H1 (cell line): ENCODE measurements around the gene VPS50. TPM values are rescaled to one million over a fixed set of nuclear protein-coding genes. Genes with fewer than 3 reads are reported as not detected.

ENCODE experiments used
- CTCF ChIA-PET: fragments of 300-600 bp; sonication (Branson Sonifier 250); formaldehyde crosslinking; loops from one replicate; lab custom pipeline; 2021; ENCODE audit not compliant: partially characterized antibody; lab: Charles Lee
- POLR2A ChIA-PET: fragments of 300-600 bp; sonication (Branson Sonifier 250); formaldehyde crosslinking; loops from one replicate; lab custom pipeline; 2021; ENCODE audit warnings: inconsistent platforms; ENCODE audit not compliant: partially characterized antibody; lab: Charles Lee
- DNase-seq, 2 experiments: peaks; one replicate each; pipeline versions ENCODE4 v3.0.0 to v3.0.0-alpha.2; 2010 to 2022; ENCODE audit warnings: low spot score in 2 of 2, low read depth in 1 of 2, mixed read lengths in 1 of 2
- FAIRE-seq: peaks from 2 replicates; lab custom pipeline; 2011; peaks lifted over from hg19 to GRCh38; lab: Jason Lieb, UNC
- H2AFZ ChIP-seq: 2 replicates; pipeline ENCODE4 v1.8.1; 2012; ENCODE audit warnings: low read length, inconsistent platforms
- H2AK5ac ChIP-seq: 2 replicates; pipeline ENCODE4 v1.6.1; 2013; ENCODE audit warnings: low read depth, low read length
- H2BK120ac ChIP-seq: replicated peaks from 2 replicates; pipeline ENCODE3; 2013; ENCODE audit warnings: low read depth, low read length, inconsistent platforms
- H2BK12ac ChIP-seq: 2 replicates; pipeline ENCODE4 v1.6.1; 2013; ENCODE audit warnings: low read depth, low read length
- H2BK15ac ChIP-seq: 2 replicates; pipeline ENCODE4 v1.6.1; 2013; ENCODE audit warnings: low read length
- H2BK20ac ChIP-seq: 2 replicates; pipeline ENCODE4 v1.6.1; 2013; ENCODE audit warnings: low read length
- H2BK5ac ChIP-seq: 2 replicates; pipeline ENCODE4 v1.6.1; 2013; ENCODE audit warnings: low read depth, low read length
- H3K14ac ChIP-seq: 2 replicates; pipeline ENCODE4 v1.6.1; 2013; ENCODE audit warnings: inconsistent platforms; ENCODE audit not compliant: insufficient read length
- H3K18ac ChIP-seq: 2 replicates; pipeline ENCODE4 v1.6.1; 2013; ENCODE audit warnings: low read length; ENCODE audit errors: extremely low read depth
- H3K23ac ChIP-seq: 2 replicates; pipeline ENCODE4 v1.6.1; 2013; ENCODE audit warnings: inconsistent platforms; ENCODE audit not compliant: insufficient read length
- H3K23me2 ChIP-seq: 2 replicates; pipeline ENCODE4 v1.6.1; 2013; ENCODE audit warnings: low read depth, low read length
- H3K27ac ChIP-seq: 2 replicates; pipeline ENCODE4 v1.6.1; 2011; ENCODE audit warnings: low read depth, low read length, inconsistent platforms
- H3K27me3 ChIP-seq, 4 experiments: replicated peaks in 1 of 4; 1 replicate in 1 of 4; 2 replicates in 3 of 4; pipeline versions ENCODE4 v1.6.1 to v1.8.1; 2011 to 2013; ENCODE audit warnings: low read length in 3 of 4, mild to moderate bottlenecking in 3 of 4, inconsistent platforms in 2 of 4, mixed read lengths in 2 of 4, moderate library complexity in 1 of 4; ENCODE audit not compliant: control insufficient read depth in 3 of 4, insufficient read depth in 3 of 4; ENCODE audit errors: extremely low read depth in 1 of 4
- H3K36me3 ChIP-seq, 4 experiments: 2 replicates each; pipeline versions ENCODE4 v1.6.1 to v1.8.1; 2011 to 2013; ENCODE audit warnings: mild to moderate bottlenecking in 4 of 4, low read length in 3 of 4, moderate library complexity in 2 of 4, control low read depth in 1 of 4, inconsistent platforms in 1 of 4; ENCODE audit not compliant: insufficient read depth in 4 of 4, control insufficient read depth in 2 of 4
- H3K4ac ChIP-seq: replicated peaks from 2 replicates; pipeline ENCODE3; 2013; ENCODE audit warnings: low read length, low read depth, mixed read lengths, inconsistent platforms; ENCODE audit not compliant: insufficient read length
- H3K4me1 ChIP-seq, 4 experiments: replicated peaks in 1 of 4; 1 replicate in 1 of 4; 2 replicates in 3 of 4; pipeline versions ENCODE4 v1.6.1 to v1.8.1; 2011 to 2013; ENCODE audit warnings: low read length in 3 of 4, inconsistent platforms in 2 of 4, mixed read lengths in 1 of 4; ENCODE audit not compliant: insufficient read depth in 4 of 4, control insufficient read depth in 3 of 4
- H3K4me2 ChIP-seq, 2 experiments: 2 replicates each; pipeline versions ENCODE4 v1.6.1 to v1.8.1; 2011 to 2013; ENCODE audit warnings: low read depth in 2 of 2, low read length in 2 of 2, control low read depth in 1 of 2, inconsistent platforms in 1 of 2, mild to moderate bottlenecking in 1 of 2; ENCODE audit not compliant: insufficient read depth in 1 of 2
- H3K4me3 ChIP-seq, 4 experiments: fragments of 200-600, 300-600 bp in 1 of 4; sonication (generic), shearing (Covaris generic), sonication (Bioruptor Twin) in 1 of 4; 2 replicates each; pipeline versions ENCODE4 v1.5.1 to v1.8.1; 2011 to 2016; ENCODE audit warnings: low read length in 4 of 4, low read depth in 3 of 4, control low read depth in 2 of 4, inconsistent platforms in 2 of 4, mild to moderate bottlenecking in 2 of 4, mixed read lengths in 1 of 4, moderate library complexity in 1 of 4; ENCODE audit not compliant: insufficient read depth in 2 of 4; ENCODE audit errors: extremely low read depth in 1 of 4
- H3K56ac ChIP-seq: replicated peaks from 2 replicates; pipeline ENCODE3; 2013; ENCODE audit warnings: low read depth, mild to moderate bottlenecking, mixed read lengths, low read length, inconsistent platforms; ENCODE audit not compliant: insufficient read length
- H3K79me1 ChIP-seq: 2 replicates; pipeline ENCODE4 v1.6.1; 2013; ENCODE audit warnings: low read depth, low read length, control low read depth
- H3K79me2 ChIP-seq, 2 experiments: 2 replicates each; pipeline versions ENCODE4 v1.6.1 to v1.8.1; 2012 to 2013; ENCODE audit warnings: low read length in 2 of 2, mild to moderate bottlenecking in 2 of 2, inconsistent platforms in 1 of 2; ENCODE audit not compliant: insufficient read depth in 2 of 2, control insufficient read depth in 1 of 2
- H3K9ac ChIP-seq, 4 experiments: replicated peaks in 1 of 4; 1 replicate in 1 of 4; 2 replicates in 3 of 4; pipeline versions ENCODE4 v1.6.1 to v1.8.1; 2011 to 2013; ENCODE audit warnings: low read depth in 3 of 4, low read length in 3 of 4, control low read depth in 2 of 4, mild to moderate bottlenecking in 2 of 4, moderate library complexity in 2 of 4, inconsistent platforms in 1 of 4; ENCODE audit errors: extremely low read depth in 1 of 4
- H3K9me3 ChIP-seq, 2 experiments: 2 replicates each; pipeline versions ENCODE4 v1.6.1 to v1.8.1; 2012 to 2013; ENCODE audit warnings: mild to moderate bottlenecking in 2 of 2, moderate library complexity in 2 of 2, control low read depth in 1 of 2, inconsistent platforms in 1 of 2, low read depth in 1 of 2, low read length in 1 of 2, mixed read lengths in 1 of 2; ENCODE audit not compliant: insufficient read depth in 2 of 2
- H4K20me1 ChIP-seq, 2 experiments: replicated peaks in 1 of 2; 2 replicates each; pipeline versions ENCODE3 to v1.8.1; 2011 to 2013; ENCODE audit warnings: inconsistent platforms in 2 of 2, low read length in 2 of 2, mild to moderate bottlenecking in 1 of 2; ENCODE audit not compliant: insufficient read depth in 2 of 2, control insufficient read depth in 1 of 2
- H4K5ac ChIP-seq: 2 replicates; pipeline ENCODE4 v1.6.1; 2013; ENCODE audit warnings: low read length, low read depth, mixed read lengths, inconsistent platforms; ENCODE audit not compliant: insufficient read length
- H4K8ac ChIP-seq: 2 replicates; pipeline ENCODE4 v1.8.0; 2013; ENCODE audit warnings: mild to moderate bottlenecking, moderate library complexity, low read length, inconsistent platforms; ENCODE audit not compliant: insufficient read depth; ENCODE audit errors: extremely low read depth
- H4K91ac ChIP-seq: replicated peaks from 2 replicates; pipeline ENCODE3; 2013; ENCODE audit warnings: low read length, mixed read lengths, inconsistent platforms; ENCODE audit not compliant: insufficient read length
- ATF3 ChIP-seq: IDR thresholded peaks from 2 replicates; pipeline ENCODE4 v1.6.1; 2011; ENCODE audit warnings: low read depth, mild to moderate bottlenecking, low read length; ENCODE audit not compliant: insufficient read depth
- CREB1 ChIP-seq: IDR thresholded peaks from 2 replicates; pipeline ENCODE4 v1.6.1; 2012; ENCODE audit warnings: inconsistent platforms
- EGR1 ChIP-seq: IDR thresholded peaks from 2 replicates; pipeline ENCODE4 v1.6.1; 2011; ENCODE audit warnings: low read depth, low read length, borderline replicate concordance
- RAD21 ChIP-seq, 2 experiments: IDR thresholded peaks in 1 of 2; conservative IDR thresholded peaks in 1 of 2; 2 replicates each; pipeline ENCODE4 v1.6.1; 2011; ENCODE audit warnings: low read depth in 2 of 2, low read length in 2 of 2, improper control_type of control experiment in 1 of 2, inconsistent platforms in 1 of 2, mild to moderate bottlenecking in 1 of 2, moderate library complexity in 1 of 2
- SAP30 ChIP-seq: fragments of 300-600 bp; sonication (generic); IDR thresholded peaks from 2 replicates; pipeline ENCODE4 v1.7.1; 2012; ENCODE audit warnings: low read length, moderate library complexity, mild to moderate bottlenecking, inconsistent platforms; ENCODE audit not compliant: insufficient read depth, insufficient replicate concordance
- SP1 ChIP-seq: IDR thresholded peaks from 2 replicates; pipeline ENCODE4 v1.6.1; 2011; ENCODE audit warnings: low read depth, low read length
- SUZ12 ChIP-seq: fragments of 200-600 bp; sonication (generic); IDR thresholded peaks from 2 replicates; pipeline ENCODE4 v1.6.1; 2012; ENCODE audit warnings: mild to moderate bottlenecking, inconsistent platforms, low read length, moderate library complexity, mixed read lengths
- TAF1 ChIP-seq: IDR thresholded peaks from 2 replicates; pipeline ENCODE4 v1.6.1; 2011; ENCODE audit warnings: mild to moderate bottlenecking, low read depth, low read length
- WGBS, 2 experiments: shearing (Covaris generic) in 1 of 2; methylation state at CpG; one replicate each; pipeline versions ENCODE4 v1.1.6 to v1.1.7; 2013 to 2015; ENCODE audit warnings: low lambda C conversion rate in 2 of 2, mixed read lengths in 2 of 2, inconsistent platforms in 1 of 2, low coverage in 1 of 2, missing lambda C conversion rate in 1 of 2; ENCODE audit not compliant: insufficient replicate concordance in 2 of 2, insufficient coverage in 1 of 2, insufficient read length in 1 of 2; ENCODE audit errors: extremely low coverage in 1 of 2, missing lambda C conversion rate in 1 of 2; 5-methylcytosine and 5-hydroxymethylcytosine counted together
- polyA plus RNA-seq, 7 experiments: library from polyadenylated mRNA; depleted of rRNA in 3 of 7; stranded (reverse) in 5 of 7; unstranded in 2 of 7; fragments of >200 nt in 5 of 7; fragments of 200-250 nt in 2 of 7; gene quantifications; 1 replicate in 5 of 7; 2 replicates in 1 of 7; 4 replicates in 1 of 7; pipeline versions ENCODE4 v1.2.1 to v1.2.3, GENCODE V29; 2011 to 2013; ENCODE audit warnings: missing spikeins in 2 of 7, mixed read lengths in 2 of 7
- total RNA-seq: library from RNA; stranded (reverse); fragmentation: NEBNext Ultra II Directional; extraction: Animal tissue kit (Norgen Biotek cat#: 25700); gene quantifications from 2 replicates; pipeline ENCODE4 v1.2.1, GENCODE V29; 2021

VPS50 gene
- total and polyA plus RNA-seq, 2 of the 8 experiments (the other 6 are each of a cell fraction or from before 2014, with no cell fraction given), result 3.7 to 9.3 TPM

- Histone ChIP-seq H3K27ac (no peak overlapping the region), H3K4ac (no peak overlapping the region), H3K9me3 (no peaks in the 10 kb centered on the region), H3K4me3 (no peak overlapping the region), H2AK5ac (no peak overlapping the region), H4K5ac (no peak overlapping the region), H3K4me2 (no peak overlapping the region), H2BK120ac (no peak overlapping the region), H2BK15ac (no peak overlapping the region), H3K18ac (no peak overlapping the region), H2AFZ (no peak overlapping the region), H3K79me2 (no peaks in the 10 kb centered on the region), H3K9ac (no peak overlapping the region), H3K79me1 (no peaks in the 10 kb centered on the region), H3K14ac (no peak overlapping the region), H3K23me2 (no peaks in the 10 kb centered on the region), H4K8ac (no peak overlapping the region), H3K56ac (no peak overlapping the region), H4K20me1 (no peaks in the 10 kb centered on the region), H2BK5ac (no peak overlapping the region), H3K4me1 (no peaks in the 10 kb centered on the region), H3K36me3 (no peaks in the 10 kb centered on the region), H2BK20ac (no peak overlapping the region), H4K91ac (no peak overlapping the region), H3K27me3 (no peaks in the 10 kb centered on the region), H2BK12ac (no peak overlapping the region), H3K23ac (no peak overlapping the region)
- no peak for TF ChIP-seq SUZ12
- TF ChIP-seq TAF1, result no peak
- TF ChIP-seq SAP30, result no peak
- no peak for TF ChIP-seq ATF3
- TF ChIP-seq RAD21 (IDR thresholded peaks at IDR 0.05 in 1 of 2, conservative IDR thresholded peaks at IDR 0.05 in 1 of 2; ENCODE audit: low read depth in 2 of 2, low read length in 2 of 2), result no peak
- no peak for TF ChIP-seq CREB1
- no peak for TF ChIP-seq SP1
- TF ChIP-seq EGR1, result no peak
- FAIRE-seq (no peak), DNase-seq (no peak)
- CTCF ChIA-PET, result interaction anchor here (0.8 to 1.6 kb wide), 2 partner anchors 15 to 16 kb away, joined by 3 read pairs; no protein-coding TSS in a partner anchor
- WGBS, 2 experiments, result 78% methylated on average over 3 of the region's 3 CpGs; no CpG with 5 or more reads in 1 of the 2 experiments
- POLR2A ChIA-PET, result no interaction called here
These were observed 37.8 kb upstream of the VPS50 start for GRCh38 chr7:93194386-93194785.
